Neutrophil (primary cell): ENCODE measurements around the gene FAM3D.
"Not testable (repeated sequence)": the region's sequence is repeated elsewhere in the genome, so short reads cannot be mapped to it uniquely, and the experiment has no call there.

ENCODE experiments used
- H3K27ac ChIP-seq: fragments of 200-600 bp; sonication (generic); 2 replicates; pipeline ENCODE4 v1.5.1; 2016; ENCODE audit warnings: mild to moderate bottlenecking, moderate library complexity
- H3K27me3 ChIP-seq: fragments of 200-600 bp; sonication (generic); 2 replicates; pipeline ENCODE4 v1.6.0; 2016; ENCODE audit warnings: mild to moderate bottlenecking
- H3K36me3 ChIP-seq: fragments of 200-600 bp; sonication (generic); 2 replicates; pipeline ENCODE4 v1.5.1; 2017
- H3K4me1 ChIP-seq, 2 experiments: fragments of 200-600 bp in 1 of 2; sonication (generic) in 1 of 2; 1 replicate in 1 of 2; 2 replicates in 1 of 2; pipeline versions ENCODE4 v1.5.1 to v1.6.1; 2013 to 2016; ENCODE audit warnings: low read depth in 1 of 2, low read length in 1 of 2, mild to moderate bottlenecking in 1 of 2, moderate library complexity in 1 of 2; ENCODE audit not compliant: control insufficient read depth in 1 of 2, insufficient read depth in 1 of 2
- H3K4me3 ChIP-seq, 2 experiments: fragments of 200-600 bp in 1 of 2; sonication (generic) in 1 of 2; 1 replicate in 1 of 2; 2 replicates in 1 of 2; pipeline ENCODE4 v1.5.1; 2013 to 2016; ENCODE audit warnings: low read depth in 1 of 2, low read length in 1 of 2, mild to moderate bottlenecking in 1 of 2, moderate library complexity in 1 of 2
- H3K9me3 ChIP-seq: fragments of 200-600 bp; sonication (generic); 2 replicates; pipeline ENCODE4 v1.5.1; 2016
- CTCF ChIP-seq: fragments of 200-600 bp; sonication (generic); IDR thresholded peaks from 2 replicates; pipeline ENCODE4 v1.5.1; 2016; ENCODE audit warnings: antibody characterized with exemption

FAM3D gene

GRCh38 chr3:58680879-58681525, 14.4 kb upstream of the FAM3D start:
- H3K27me3 ChIP-seq, result no peaks in the 10 kb centered on the region
- H3K9me3 ChIP-seq, result no peaks in the 10 kb centered on the region
- no peak overlapping the region for H3K4me3 ChIP-seq
- no peak overlapping the region for H3K27ac ChIP-seq
- TF ChIP-seq CTCF, result no peak
- H3K4me1 ChIP-seq, result no peaks in the 10 kb centered on the region
- no peaks in the 10 kb centered on the region for H3K36me3 ChIP-seq

- Histone ChIP-seq H3K4me3 (no peak overlapping the region), H3K36me3 (no peaks in the 10 kb centered on the region), H3K27me3 (no peaks in the 10 kb centered on the region), H3K4me1 (no peaks in the 10 kb centered on the region), H3K27ac (no peak overlapping the region), H3K9me3 (no peaks in the 10 kb centered on the region)
- no peak for TF ChIP-seq CTCF
These were observed 13.5 kb upstream of the FAM3D start for GRCh38 chr3:58679974-58680666.

- no peak for TF ChIP-seq CTCF
- Histone ChIP-seq H3K4me1 (no peaks in the 10 kb centered on the region), H3K27me3 (no peaks in the 10 kb centered on the region)
These were observed 12.9 kb upstream of the FAM3D start for GRCh38 chr3:58679446-58679845.

GRCh38 chr3:58678177-58678970, 11.8 kb upstream of the FAM3D start:
- not testable (repeated sequence) for H3K4me1 ChIP-seq, H3K36me3 ChIP-seq, H3K9me3 ChIP-seq, H3K4me3 ChIP-seq, H3K27me3 ChIP-seq, H3K27ac ChIP-seq

More at GRCh38 chr3:58679446-58679845, 12.9 kb upstream of the FAM3D start:
- Histone ChIP-seq H3K27ac (no peak overlapping the region), H3K9me3 (no peaks in the 10 kb centered on the region), H3K4me3 (no peak overlapping the region), H3K36me3 (no peaks in the 10 kb centered on the region)

GRCh38 chr3:58672880-58673279, 6.3 kb upstream of the FAM3D start:
- Histone ChIP-seq H3K27me3 (no peaks in the 10 kb centered on the region), H3K4me1 (no peaks in the 10 kb centered on the region), H3K4me3 (no peak overlapping the region), H3K27ac (no peak overlapping the region), H3K9me3 (no peaks in the 10 kb centered on the region), H3K36me3 (no peaks in the 10 kb centered on the region)
- no peak for TF ChIP-seq CTCF

GRCh38 chr3:58672451-58672850, 5.9 kb upstream of the FAM3D start:
- TF ChIP-seq CTCF, result no peak
- Histone ChIP-seq H3K9me3 (no peaks in the 10 kb centered on the region), H3K4me1 (peaks cover 0 to 1% of the 10 kb centered on the region in 2 experiments)

More at GRCh38 chr3:58672451-58672850, 5.9 kb upstream of the FAM3D start:
- Histone ChIP-seq H3K4me3 (no peak overlapping the region), H3K36me3 (no peaks in the 10 kb centered on the region), H3K27ac (no peak overlapping the region), H3K27me3 (no peaks in the 10 kb centered on the region)
